Retinal pigment epithelial cell (primary cell): ENCODE results near the gene DOK5.

Source experiments
- DNase-seq: peaks from one replicate; pipeline ENCODE4 v3.0.0-alpha.2; 2010; ENCODE audit warnings: low read depth
- H3K4me3 ChIP-seq: 2 replicates; pipeline ENCODE4 v1.5.1; 2011; ENCODE audit warnings: mild to moderate bottlenecking, low read length, control low read depth, moderate library complexity
- CTCF ChIP-seq: conservative IDR thresholded peaks from 2 replicates; pipeline ENCODE4 v1.5.1; 2011; ENCODE audit warnings: low read depth, low read length, control low read depth, inconsistent platforms

DOK5 gene

GRCh38 chr20:54587408-54587807 lies 112.0 kb downstream of the DOK5 start:
- no peak for TF ChIP-seq CTCF

GRCh38 chr20:54589402-54590030 lies 114.1 kb downstream of the DOK5 start:
- no peak overlapping the region for H3K4me3 ChIP-seq
- no peak for TF ChIP-seq CTCF
- DNase-seq = no peak

More at GRCh38 chr20:54587408-54587807, 112.0 kb downstream of the DOK5 start:
- DNase-seq = no peak
- H3K4me3 ChIP-seq = no peak overlapping the region

- H3K4me3 ChIP-seq = no peak overlapping the region
- no peak for TF ChIP-seq CTCF
- no peak for DNase-seq
Measured at GRCh38 chr20:54590856-54591255, 115.5 kb downstream of the DOK5 start.

GRCh38 chr20:54596651-54597050 lies 121.3 kb downstream of the DOK5 start:
- H3K4me3 ChIP-seq = no peak overlapping the region
- no peak for DNase-seq
- TF ChIP-seq CTCF = no peak

GRCh38 chr20:54598352-54598751 lies 123.0 kb downstream of the DOK5 start:
- no peak for DNase-seq
- no peak overlapping the region for H3K4me3 ChIP-seq
- TF ChIP-seq CTCF = no peak

GRCh38 chr20:54600634-54601033 lies 125.2 kb downstream of the DOK5 start:
- no peak overlapping the region for H3K4me3 ChIP-seq
- no peak for TF ChIP-seq CTCF
- no peak for DNase-seq

GRCh38 chr20:54601831-54602515 lies 126.6 kb downstream of the DOK5 start:
- H3K4me3 ChIP-seq = no peak overlapping the region
- no peak for TF ChIP-seq CTCF

More at GRCh38 chr20:54601831-54602515, 126.6 kb downstream of the DOK5 start:
- no peak for DNase-seq
